HEK293 (cell line): Measurements from ENCODE around the gene WASF3.
A peak's percentile ranks its signal among the peaks of the same experiment; 100 is the strongest.

ENCODE experiments used
- CTCF ChIA-PET: fragments of 350-600 bp; formaldehyde crosslinking; extraction: SDS; loops from one replicate; lab custom pipeline; 2021; ENCODE audit warnings: antibody characterized with exemption; lab: Yijun Ruan, JAX
- POLR2A ChIA-PET: fragments of 300-600 bp; formaldehyde crosslinking; extraction: SDS; loops from one replicate; lab custom pipeline; 2020; ENCODE audit warnings: antibody characterized with exemption, inconsistent platforms; lab: Yijun Ruan, JAX
- H3K27ac ChIP-seq: fragments of 200-500 bp; sonication (Bioruptor generic); 2 replicates; pipeline ENCODE4 v1.5.1; 2014; ENCODE audit warnings: low read depth, low read length, control low read depth, inconsistent platforms; ENCODE audit errors: extremely low read depth
- H3K36me3 ChIP-seq, 2 experiments: fragments of 200-500 bp in 1 of 2; sonication (Bioruptor generic) in 1 of 2; 1 replicate in 1 of 2; 2 replicates in 1 of 2; pipeline ENCODE4 v1.5.1; 2014 to 2017; ENCODE audit warnings: inconsistent platforms in 2 of 2, low read length in 2 of 2; ENCODE audit not compliant: control insufficient read depth in 2 of 2, insufficient read depth in 1 of 2
- H3K4me1 ChIP-seq: fragments of 200-500 bp; sonication (Bioruptor generic); 2 replicates; pipeline ENCODE4 v1.5.1; 2014; ENCODE audit warnings: mild to moderate bottlenecking, low read length, inconsistent platforms; ENCODE audit not compliant: control insufficient read depth, insufficient read depth
- H3K4me3 ChIP-seq: 2 replicates; pipeline ENCODE4 v1.5.1; 2011; ENCODE audit warnings: low read depth, mild to moderate bottlenecking, control low read depth, low read length, moderate library complexity
- H3K9me3 ChIP-seq: fragments of 200-500 bp; sonication (Bioruptor generic); 2 replicates; pipeline ENCODE4 v1.5.1; 2014; ENCODE audit warnings: low read depth, low read length, inconsistent platforms; ENCODE audit not compliant: control insufficient read depth, insufficient read depth
- KLF9 ChIP-seq: fragments of 450-650 bp; formaldehyde crosslinking; IDR thresholded peaks from 2 replicates; pipeline ENCODE4 v1.5.1; 2016; ENCODE audit warnings: missing biosample characterization, missing genetic modification characterization, low read depth
- SCRT2 ChIP-seq: fragments of 450-650 bp; formaldehyde crosslinking; IDR thresholded peaks from 2 replicates; pipeline ENCODE4 v1.5.1; 2016; ENCODE audit warnings: missing biosample characterization, missing genetic modification characterization
- ZBTB1 ChIP-seq: fragments of 450-650 bp; formaldehyde crosslinking; IDR thresholded peaks from 2 replicates; pipeline ENCODE4 v1.5.1; 2016; ENCODE audit warnings: missing biosample characterization, missing genetic modification characterization
- ZBTB17 ChIP-seq: fragments of 450-650 bp; formaldehyde crosslinking; IDR thresholded peaks from 2 replicates; pipeline ENCODE4 v1.5.1; 2016; ENCODE audit warnings: missing biosample characterization, missing genetic modification characterization
- ZBTB20 ChIP-seq: fragments of 450-650 bp; formaldehyde crosslinking; IDR thresholded peaks from 2 replicates; pipeline ENCODE4 v1.5.1; 2016; ENCODE audit warnings: missing biosample characterization, missing genetic modification characterization
- ZFHX2 ChIP-seq: fragments of 450-650 bp; formaldehyde crosslinking; conservative IDR thresholded peaks from 2 replicates; pipeline ENCODE4 v1.5.1; 2016; ENCODE audit warnings: missing biosample characterization, missing genetic modification characterization
- ZFP69B ChIP-seq: fragments of 450-650 bp; formaldehyde crosslinking; IDR thresholded peaks from 2 replicates; pipeline ENCODE4 v1.5.1; 2016; ENCODE audit warnings: missing biosample characterization, missing genetic modification characterization
- ZNF175 ChIP-seq: fragments of 450-650 bp; formaldehyde crosslinking; IDR thresholded peaks from 2 replicates; pipeline ENCODE4 v1.5.1; 2016; ENCODE audit warnings: missing biosample characterization, missing genetic modification characterization
- ZNF19 ChIP-seq: fragments of 450-650 bp; formaldehyde crosslinking; IDR thresholded peaks from 2 replicates; pipeline ENCODE4; 2016; ENCODE audit warnings: missing biosample characterization, missing genetic modification characterization, low read depth
- ZNF248 ChIP-seq: fragments of 450-650 bp; formaldehyde crosslinking; IDR thresholded peaks from 2 replicates; pipeline ENCODE4 v1.5.1; 2017; ENCODE audit warnings: missing biosample characterization, missing genetic modification characterization
- ZNF292 ChIP-seq: fragments of 450-650 bp; formaldehyde crosslinking; IDR thresholded peaks from 2 replicates; pipeline ENCODE4 v1.5.1; 2016; ENCODE audit warnings: low read depth, missing biosample characterization, missing genetic modification characterization, borderline replicate concordance
- ZNF394 ChIP-seq: fragments of 450-650 bp; formaldehyde crosslinking; IDR thresholded peaks from 2 replicates; pipeline ENCODE4 v1.5.1; 2016; ENCODE audit warnings: missing biosample characterization, missing genetic modification characterization, mild to moderate bottlenecking, moderate library complexity, borderline replicate concordance
- ZNF585B ChIP-seq: fragments of 450-650 bp; formaldehyde crosslinking; IDR thresholded peaks from 2 replicates; pipeline ENCODE4 v1.5.1; 2016; ENCODE audit warnings: missing biosample characterization, missing genetic modification characterization
- ZNF600 ChIP-seq: fragments of 450-650 bp; formaldehyde crosslinking; IDR thresholded peaks from 2 replicates; pipeline ENCODE4 v1.5.1; 2016; ENCODE audit warnings: missing biosample characterization, missing genetic modification characterization
- ZNF664 ChIP-seq: fragments of 450-650 bp; formaldehyde crosslinking; IDR thresholded peaks from 2 replicates; pipeline ENCODE4 v1.5.1; 2016; ENCODE audit warnings: missing biosample characterization, missing genetic modification characterization
- ZSCAN16 ChIP-seq: fragments of 450-650 bp; formaldehyde crosslinking; IDR thresholded peaks from 2 replicates; pipeline ENCODE4 v1.5.1; 2016; ENCODE audit warnings: missing biosample characterization, missing genetic modification characterization
- TF ChIP-seq, protein P1 (sequence below): fragments of 450-650 bp; formaldehyde crosslinking; conservative IDR thresholded peaks from 2 replicates; pipeline ENCODE4 v1.5.1; 2016; ENCODE audit warnings: low read depth, missing biosample characterization, missing genetic modification characterization
- TF ChIP-seq, protein P2 (sequence below): fragments of 450-650 bp; formaldehyde crosslinking; IDR thresholded peaks from 2 replicates; pipeline ENCODE4 v1.5.1; 2016; ENCODE audit warnings: missing biosample characterization, missing genetic modification characterization, borderline replicate concordance

Gene WASF3

DNA sequence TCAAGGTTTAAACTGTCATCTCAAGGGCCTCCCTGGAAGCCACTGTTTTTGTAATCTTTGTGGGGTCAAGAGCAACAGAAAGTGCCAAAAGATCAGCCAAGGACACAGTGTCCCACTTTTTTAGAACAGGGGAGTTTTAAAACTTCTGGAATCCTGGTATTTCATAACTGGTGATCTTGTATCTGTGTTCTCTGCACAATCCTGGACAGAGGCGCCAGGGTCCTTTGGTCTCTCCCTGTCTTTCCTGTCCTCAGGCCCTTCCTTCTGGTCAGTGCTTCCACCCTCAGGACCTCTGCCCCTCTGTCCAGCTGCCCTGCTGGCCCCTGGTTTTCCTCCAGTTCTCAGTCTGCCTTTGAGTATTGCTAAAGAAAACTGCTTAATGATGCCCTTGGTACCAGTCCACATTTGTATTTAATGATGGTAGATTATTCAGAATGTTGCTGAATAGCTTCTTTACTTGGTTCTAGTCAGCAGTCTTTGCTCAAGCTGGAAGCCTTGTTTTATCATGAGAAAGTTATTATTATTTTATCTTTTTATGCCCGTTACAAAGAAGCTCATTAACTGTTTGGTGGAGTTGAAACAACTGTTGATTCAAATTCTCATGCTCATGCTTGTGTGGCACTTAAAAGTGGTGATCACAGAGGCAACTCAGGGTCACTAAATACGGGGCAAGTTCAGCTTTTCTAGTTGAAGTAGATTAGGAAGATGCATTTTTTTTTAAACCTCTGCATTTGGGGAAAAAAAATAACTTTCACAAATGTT is 47.5 kb downstream of the WASF3 start:
- TF ChIP-seq SCRT2 (tag by site-specific recombination) (peak; percentile 21; the same call in 1 of the 2 replicates), KLF9 (tag by site-specific recombination) (no peak)
- TF ChIP-seq, all 188 proteins: peak for 1
- H3K27ac ChIP-seq: no peak overlapping the region
- H3K36me3 ChIP-seq: no peaks in the 10 kb centered on the region
- ChIA-PET CTCF (interaction anchor here (0.5 to 1.2 kb wide), 3 partner anchors 8 to 420 kb away, joined by 3 to 5 read pairs (median 5); no protein-coding TSS in a partner anchor), POLR2A (no interaction called here)
- H3K4me3 ChIP-seq: no peak overlapping the region
- no peaks in the 10 kb centered on the region for H3K4me1 ChIP-seq
- no peaks in the 10 kb centered on the region for H3K9me3 ChIP-seq

DNA sequence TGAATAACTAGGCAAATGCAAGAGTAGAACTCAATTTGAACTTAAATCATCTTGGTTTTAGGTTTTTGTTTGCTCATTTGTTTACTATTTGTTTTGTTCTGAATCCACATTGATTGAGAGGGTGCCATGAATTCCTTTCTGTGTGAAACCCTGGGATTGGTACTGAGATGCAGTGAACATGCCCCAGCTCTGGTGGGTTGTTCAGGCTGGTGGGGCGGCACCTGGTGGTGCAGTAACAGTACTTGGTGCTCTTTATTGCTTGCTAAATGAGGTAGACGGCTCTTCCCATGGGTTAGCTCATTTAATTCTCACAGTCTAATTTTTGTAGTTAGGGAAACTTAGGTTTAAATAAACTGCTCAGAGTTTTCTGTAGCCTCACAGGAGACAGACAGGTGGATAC is 48.4 kb downstream of the WASF3 start:
- ChIA-PET POLR2A (interaction anchor here (0.7 kb wide), 1 partner anchor 12 kb away, joined by 4 read pairs; no protein-coding TSS in a partner anchor), CTCF (interaction anchor here (0.5 to 1.2 kb wide), 5 partner anchors 8 to 421 kb away, joined by 3 to 5 read pairs (median 3); no protein-coding TSS in a partner anchor)
- no peaks in the 10 kb centered on the region for H3K36me3 ChIP-seq
- no peak overlapping the region for H3K4me3 ChIP-seq
- no peaks in the 10 kb centered on the region for H3K4me1 ChIP-seq
- H3K27ac ChIP-seq: no peak overlapping the region
- H3K9me3 ChIP-seq: no peaks in the 10 kb centered on the region
- TF ChIP-seq ZFHX2 (tag by site-specific recombination) (no peak), ZBTB1 (no peak), ZBTB17 (tag by site-specific recombination) (no peak), ZSCAN16 (tag by site-specific recombination) (no peak), ZBTB20 (no peak), ZFP69B (tag by site-specific recombination) (no peak), ZNF175 (tag by site-specific recombination) (no peak), ZNF585B (tag by site-specific recombination) (no peak), ZNF600 (tag by site-specific recombination) (no peak), ZNF394 (tag by site-specific recombination) (no peak)

DNA sequence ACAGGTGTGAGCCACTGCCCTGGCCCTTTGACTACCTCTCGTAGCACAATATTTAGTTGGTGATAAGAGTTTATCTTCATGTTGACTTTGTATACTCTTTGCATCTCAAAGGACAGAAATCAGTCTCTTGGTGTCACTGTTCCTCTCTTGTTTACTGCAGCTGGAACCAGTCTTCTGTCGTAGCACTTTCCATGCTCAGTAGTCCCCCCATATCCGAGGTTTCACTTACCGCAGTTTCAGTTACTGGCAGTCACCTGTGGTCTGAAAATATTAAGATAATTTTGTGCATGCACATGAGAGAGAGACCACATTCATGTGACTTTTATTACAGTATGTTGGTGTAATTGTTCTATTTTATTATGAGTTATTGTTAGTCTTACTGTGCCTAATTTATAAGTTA is 49.1 kb downstream of the WASF3 start:
- Histone ChIP-seq H3K4me3 (no peak overlapping the region), H3K27ac (no peak overlapping the region), H3K36me3 (no peaks in the 10 kb centered on the region), H3K4me1 (no peaks in the 10 kb centered on the region), H3K9me3 (no peaks in the 10 kb centered on the region)
- ChIA-PET POLR2A (no interaction called here), CTCF (interaction anchor here (0.6 to 0.8 kb wide), 2 partner anchors 16 to 350 kb away, joined by 3 read pairs; no protein-coding TSS in a partner anchor)
- TF ChIP-seq, protein P1, sequence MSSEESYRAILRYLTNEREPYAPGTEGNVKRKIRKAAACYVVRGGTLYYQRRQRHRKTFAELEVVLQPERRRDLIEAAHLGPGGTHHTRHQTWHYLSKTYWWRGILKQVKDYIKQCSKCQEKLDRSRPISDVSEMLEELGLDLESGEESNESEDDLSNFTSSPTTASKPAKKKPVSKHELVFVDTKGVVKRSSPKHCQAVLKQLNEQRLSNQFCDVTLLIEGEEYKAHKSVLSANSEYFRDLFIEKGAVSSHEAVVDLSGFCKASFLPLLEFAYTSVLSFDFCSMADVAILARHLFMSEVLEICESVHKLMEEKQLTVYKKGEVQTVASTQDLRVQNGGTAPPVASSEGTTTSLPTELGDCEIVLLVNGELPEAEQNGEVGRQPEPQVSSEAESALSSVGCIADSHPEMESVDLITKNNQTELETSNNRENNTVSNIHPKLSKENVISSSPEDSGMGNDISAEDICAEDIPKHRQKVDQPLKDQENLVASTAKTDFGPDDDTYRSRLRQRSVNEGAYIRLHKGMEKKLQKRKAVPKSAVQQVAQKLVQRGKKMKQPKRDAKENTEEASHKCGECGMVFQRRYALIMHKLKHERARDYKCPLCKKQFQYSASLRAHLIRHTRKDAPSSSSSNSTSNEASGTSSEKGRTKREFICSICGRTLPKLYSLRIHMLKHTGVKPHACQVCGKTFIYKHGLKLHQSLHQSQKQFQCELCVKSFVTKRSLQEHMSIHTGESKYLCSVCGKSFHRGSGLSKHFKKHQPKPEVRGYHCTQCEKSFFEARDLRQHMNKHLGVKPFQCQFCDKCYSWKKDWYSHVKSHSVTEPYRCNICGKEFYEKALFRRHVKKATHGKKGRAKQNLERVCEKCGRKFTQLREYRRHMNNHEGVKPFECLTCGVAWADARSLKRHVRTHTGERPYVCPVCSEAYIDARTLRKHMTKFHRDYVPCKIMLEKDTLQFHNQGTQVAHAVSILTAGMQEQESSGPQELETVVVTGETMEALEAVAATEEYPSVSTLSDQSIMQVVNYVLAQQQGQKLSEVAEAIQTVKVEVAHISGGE (tag by site-specific recombination): no peak
- TF ChIP-seq ZNF19 (tag by site-specific recombination) (no peak), ZNF664 (tag by site-specific recombination) (no peak), ZNF292 (tag by site-specific recombination) (no peak), ZNF248 (tag by site-specific recombination) (no peak)
- TF ChIP-seq, protein P2, sequence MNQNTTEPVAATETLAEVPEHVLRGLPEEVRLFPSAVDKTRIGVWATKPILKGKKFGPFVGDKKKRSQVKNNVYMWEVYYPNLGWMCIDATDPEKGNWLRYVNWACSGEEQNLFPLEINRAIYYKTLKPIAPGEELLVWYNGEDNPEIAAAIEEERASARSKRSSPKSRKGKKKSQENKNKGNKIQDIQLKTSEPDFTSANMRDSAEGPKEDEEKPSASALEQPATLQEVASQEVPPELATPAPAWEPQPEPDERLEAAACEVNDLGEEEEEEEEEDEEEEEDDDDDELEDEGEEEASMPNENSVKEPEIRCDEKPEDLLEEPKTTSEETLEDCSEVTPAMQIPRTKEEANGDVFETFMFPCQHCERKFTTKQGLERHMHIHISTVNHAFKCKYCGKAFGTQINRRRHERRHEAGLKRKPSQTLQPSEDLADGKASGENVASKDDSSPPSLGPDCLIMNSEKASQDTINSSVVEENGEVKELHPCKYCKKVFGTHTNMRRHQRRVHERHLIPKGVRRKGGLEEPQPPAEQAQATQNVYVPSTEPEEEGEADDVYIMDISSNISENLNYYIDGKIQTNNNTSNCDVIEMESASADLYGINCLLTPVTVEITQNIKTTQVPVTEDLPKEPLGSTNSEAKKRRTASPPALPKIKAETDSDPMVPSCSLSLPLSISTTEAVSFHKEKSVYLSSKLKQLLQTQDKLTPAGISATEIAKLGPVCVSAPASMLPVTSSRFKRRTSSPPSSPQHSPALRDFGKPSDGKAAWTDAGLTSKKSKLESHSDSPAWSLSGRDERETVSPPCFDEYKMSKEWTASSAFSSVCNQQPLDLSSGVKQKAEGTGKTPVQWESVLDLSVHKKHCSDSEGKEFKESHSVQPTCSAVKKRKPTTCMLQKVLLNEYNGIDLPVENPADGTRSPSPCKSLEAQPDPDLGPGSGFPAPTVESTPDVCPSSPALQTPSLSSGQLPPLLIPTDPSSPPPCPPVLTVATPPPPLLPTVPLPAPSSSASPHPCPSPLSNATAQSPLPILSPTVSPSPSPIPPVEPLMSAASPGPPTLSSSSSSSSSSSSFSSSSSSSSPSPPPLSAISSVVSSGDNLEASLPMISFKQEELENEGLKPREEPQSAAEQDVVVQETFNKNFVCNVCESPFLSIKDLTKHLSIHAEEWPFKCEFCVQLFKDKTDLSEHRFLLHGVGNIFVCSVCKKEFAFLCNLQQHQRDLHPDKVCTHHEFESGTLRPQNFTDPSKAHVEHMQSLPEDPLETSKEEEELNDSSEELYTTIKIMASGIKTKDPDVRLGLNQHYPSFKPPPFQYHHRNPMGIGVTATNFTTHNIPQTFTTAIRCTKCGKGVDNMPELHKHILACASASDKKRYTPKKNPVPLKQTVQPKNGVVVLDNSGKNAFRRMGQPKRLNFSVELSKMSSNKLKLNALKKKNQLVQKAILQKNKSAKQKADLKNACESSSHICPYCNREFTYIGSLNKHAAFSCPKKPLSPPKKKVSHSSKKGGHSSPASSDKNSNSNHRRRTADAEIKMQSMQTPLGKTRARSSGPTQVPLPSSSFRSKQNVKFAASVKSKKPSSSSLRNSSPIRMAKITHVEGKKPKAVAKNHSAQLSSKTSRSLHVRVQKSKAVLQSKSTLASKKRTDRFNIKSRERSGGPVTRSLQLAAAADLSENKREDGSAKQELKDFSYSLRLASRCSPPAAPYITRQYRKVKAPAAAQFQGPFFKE (tag by site-specific recombination): no peak
